Lower lobe of right lung (tissue), 2 donors: ENCODE data around the gene PTGIR. TPM values are rescaled to one million over a fixed set of nuclear protein-coding genes. Genes with fewer than 3 reads are reported as not detected.

Experiments
- ATAC-seq, 2 donors: fragments of 200-7000 bp; cut with Tn5 transposase; one replicate each; pipeline ENCODE4 v1.9.1; 2020 to 2022; ENCODE audit warnings: mild to moderate bottlenecking in 2 of 2, moderate library complexity in 2 of 2
- DNase-seq: peaks from one replicate; pipeline ENCODE4 v3.0.0-alpha.2; 2020
- H3K27ac ChIP-seq: fragments of 200-600 bp; one replicate; pipeline ENCODE4 v1.8.0; 2022
- H3K27me3 ChIP-seq: fragments of 200-600 bp; one replicate; pipeline ENCODE4 v1.8.0; 2022; ENCODE audit warnings: low read depth
- H3K36me3 ChIP-seq: fragments of 200-600 bp; one replicate; pipeline ENCODE4 v1.8.0; 2022; ENCODE audit warnings: mild to moderate bottlenecking
- H3K4me1 ChIP-seq: fragments of 200-600 bp; one replicate; pipeline ENCODE4 v1.8.0; 2022
- H3K4me3 ChIP-seq: fragments of 200-600 bp; one replicate; pipeline ENCODE4 v1.8.0; 2022; ENCODE audit warnings: mild to moderate bottlenecking
- H3K9me3 ChIP-seq: fragments of 200-600 bp; one replicate; pipeline ENCODE4 v1.8.0; 2022
- CTCF ChIP-seq: fragments of 200-600 bp; IDR thresholded peaks from one replicate; pipeline ENCODE4 v1.8.0; 2022; ENCODE audit warnings: antibody characterized with exemption, mild to moderate bottlenecking
- intact Hi-C: fragments of 100-400 bp; cut with DNase I; formaldehyde crosslinking; loops from one replicate; pipeline ENCODE4 v1.11.0; 2022
- total RNA-seq: library from RNA; stranded (reverse); fragmentation: NEBNext Ultra II Directional; extraction: Animal tissue kit (Norgen Biotek cat#: 25700); gene quantifications from one replicate; pipeline ENCODE4 v1.2.1, GENCODE V29; 2021
- donor health status: DM: no; HTN: yes; CAD: no; lungs with severe emphysema.

Gene PTGIR
- total RNA-seq, 1 donor from 2014 or later, result 6.9 TPM

- no peaks in the 10 kb centered on the region for H3K27me3 ChIP-seq
- ATAC-seq (no peak), DNase-seq (no peak)
- peaks cover 46% of the 10 kb centered on the region for H3K36me3 ChIP-seq
- H3K9me3 ChIP-seq, result no peaks in the 10 kb centered on the region
- TF ChIP-seq CTCF, result no peak
- H3K27ac ChIP-seq, result no peak overlapping the region
- H3K4me1 ChIP-seq, result peaks cover 14% of the 10 kb centered on the region
- no peak overlapping the region for H3K4me3 ChIP-seq
- intact Hi-C loops, result no loop called here
Observed at GRCh38 chr19:46610851-46611770, 13.8 kb downstream of the PTGIR start.

GRCh38 chr19:46610413-46610775 lies 14.5 kb downstream of the PTGIR start:
- H3K4me3 ChIP-seq, result no peak overlapping the region
- no peaks in the 10 kb centered on the region for H3K27me3 ChIP-seq
- H3K9me3 ChIP-seq, result no peaks in the 10 kb centered on the region
- ATAC-seq (no peak), DNase-seq (no peak)
- H3K27ac ChIP-seq, result no peak overlapping the region
- H3K36me3 ChIP-seq, result peaks cover 53% of the 10 kb centered on the region
- peaks cover 14% of the 10 kb centered on the region for H3K4me1 ChIP-seq
- no peak for TF ChIP-seq CTCF
- intact Hi-C loops, result no loop called here

- intact Hi-C loops, result loop anchor here (10.0 kb wide), 1 partner anchor 55 kb away; the partner anchor contains the start of gene DACT3
- peaks cover 55% of the 10 kb centered on the region for H3K36me3 ChIP-seq
- peaks cover 14% of the 10 kb centered on the region for H3K4me1 ChIP-seq
- no peaks in the 10 kb centered on the region for H3K27me3 ChIP-seq
- no peak for ATAC-seq
- peak; percentile 28 for DNase-seq
- H3K9me3 ChIP-seq, result no peaks in the 10 kb centered on the region
- no peak for TF ChIP-seq CTCF
- H3K4me3 ChIP-seq, result no peak overlapping the region
- H3K27ac ChIP-seq, result no peak overlapping the region
Observed at GRCh38 chr19:46609511-46610412, 15.1 kb downstream of the PTGIR start.

GRCh38 chr19:46608581-46609345 lies 16.1 kb downstream of the PTGIR start:
- Histone ChIP-seq H3K4me3 (no peak overlapping the region), H3K4me1 (peaks cover 20% of the 10 kb centered on the region), H3K27ac (no peak overlapping the region), H3K27me3 (no peaks in the 10 kb centered on the region), H3K9me3 (no peaks in the 10 kb centered on the region), H3K36me3 (peaks cover 55% of the 10 kb centered on the region)
- TF ChIP-seq CTCF, result no peak
- intact Hi-C loops, result loop anchor here (10.0 kb wide), 1 partner anchor 56 kb away; the partner anchor contains the start of gene DACT3
- DNase-seq (peak; percentile 43), ATAC-seq (no peak)

GRCh38 chr19:46608178-46608577 lies 16.7 kb downstream of the PTGIR start:
- intact Hi-C loops, result loop anchor here (10.0 kb wide), 1 partner anchor 57 kb away; the partner anchor contains the start of gene DACT3
- H3K4me1 ChIP-seq, result peaks cover 26% of the 10 kb centered on the region
- H3K9me3 ChIP-seq, result no peaks in the 10 kb centered on the region
- H3K36me3 ChIP-seq, result peaks cover 55% of the 10 kb centered on the region
- H3K27me3 ChIP-seq, result no peaks in the 10 kb centered on the region
- ATAC-seq (no peak), DNase-seq (no peak)
- no peak for TF ChIP-seq CTCF
- H3K4me3 ChIP-seq, result no peak overlapping the region
- no peak overlapping the region for H3K27ac ChIP-seq
